Uterus (tissue), 4 donors: ENCODE results near the gene RBM47. TPM values are rescaled to one million over a fixed set of nuclear protein-coding genes. Genes with fewer than 3 reads are reported as not detected.
"Not testable (repeated sequence)": the region's sequence is repeated elsewhere in the genome, so short reads cannot be mapped to it uniquely, and the experiment has no call there.

Source experiments
- DNase-seq, 2 donors: peaks; one replicate each; pipeline ENCODE4 v3.0.0-alpha.2; 2019 to 2020
- H3K27ac ChIP-seq, 2 donors: fragments of 200-600 bp; sonication (generic); 1 replicate in 1 of 2; 2 replicates in 1 of 2; pipeline ENCODE4 v1.5.1; 2016 to 2018
- H3K27me3 ChIP-seq, 2 donors: fragments of 200-600 bp; sonication (generic); one replicate each; pipeline ENCODE4 v1.5.1; 2018 to 2019; ENCODE audit warnings: control low read depth in 1 of 2
- H3K36me3 ChIP-seq, 2 donors: fragments of 200-600 bp; sonication (generic); one replicate each; pipeline ENCODE4 v1.5.1; 2019; ENCODE audit warnings: control low read depth in 1 of 2
- H3K4me1 ChIP-seq, 2 donors: fragments of 200-600 bp; sonication (generic); one replicate each; pipeline ENCODE4 v1.5.1; 2018 to 2019; ENCODE audit warnings: control low read depth in 1 of 2
- H3K4me3 ChIP-seq, 2 donors: fragments of 200-600 bp; sonication (generic); 1 replicate in 1 of 2; 2 replicates in 1 of 2; pipeline ENCODE4 v1.5.1; 2018 to 2019; ENCODE audit warnings: mild to moderate bottlenecking in 1 of 2
- H3K9me3 ChIP-seq, 2 donors: fragments of 200-600 bp; sonication (generic); one replicate each; pipeline ENCODE4 v1.5.1; 2019; ENCODE audit warnings: control low read depth in 1 of 2
- POLR2A ChIP-seq, 2 donors: fragments of 450-650 bp; IDR thresholded peaks; one replicate each; pipeline ENCODE4 v1.6.1; 2016; ENCODE audit warnings: antibody characterized with exemption in 2 of 2, mild to moderate bottlenecking in 1 of 2, moderate library complexity in 1 of 2
- intact Hi-C: fragments of 100-400 bp; cut with DNase I; formaldehyde crosslinking; loops from one replicate; pipeline ENCODE4 v1.15.1; 2023; ENCODE audit warnings: low total_unique reads
- total RNA-seq, 4 donors: library from RNA; depleted of rRNA in 3 of 4; stranded (reverse); fragments of >200 nt in 3 of 4; gene quantifications; one replicate each; pipeline versions ENCODE4 v1.1.0 to v1.2.4, GENCODE V29; 2014 to 2023
- TF ChIP-seq, protein P1 (sequence below), 4 experiments: fragments of 200-600 bp in 2 of 4; fragments of 450-650 bp in 2 of 4; sonication (generic) in 2 of 4; IDR thresholded peaks; one replicate each; pipeline ENCODE4 v1.5.1; 2016 to 2019; ENCODE audit warnings: antibody characterized with exemption in 4 of 4, mild to moderate bottlenecking in 2 of 4, moderate library complexity in 1 of 4
- donor health status: DM: yes; HTN: yes; CAD: no.

The RBM47 gene
- total RNA-seq, 4 donors from 2014 or later = 3.8 to 22.3 (median 6.8) TPM

DNA sequence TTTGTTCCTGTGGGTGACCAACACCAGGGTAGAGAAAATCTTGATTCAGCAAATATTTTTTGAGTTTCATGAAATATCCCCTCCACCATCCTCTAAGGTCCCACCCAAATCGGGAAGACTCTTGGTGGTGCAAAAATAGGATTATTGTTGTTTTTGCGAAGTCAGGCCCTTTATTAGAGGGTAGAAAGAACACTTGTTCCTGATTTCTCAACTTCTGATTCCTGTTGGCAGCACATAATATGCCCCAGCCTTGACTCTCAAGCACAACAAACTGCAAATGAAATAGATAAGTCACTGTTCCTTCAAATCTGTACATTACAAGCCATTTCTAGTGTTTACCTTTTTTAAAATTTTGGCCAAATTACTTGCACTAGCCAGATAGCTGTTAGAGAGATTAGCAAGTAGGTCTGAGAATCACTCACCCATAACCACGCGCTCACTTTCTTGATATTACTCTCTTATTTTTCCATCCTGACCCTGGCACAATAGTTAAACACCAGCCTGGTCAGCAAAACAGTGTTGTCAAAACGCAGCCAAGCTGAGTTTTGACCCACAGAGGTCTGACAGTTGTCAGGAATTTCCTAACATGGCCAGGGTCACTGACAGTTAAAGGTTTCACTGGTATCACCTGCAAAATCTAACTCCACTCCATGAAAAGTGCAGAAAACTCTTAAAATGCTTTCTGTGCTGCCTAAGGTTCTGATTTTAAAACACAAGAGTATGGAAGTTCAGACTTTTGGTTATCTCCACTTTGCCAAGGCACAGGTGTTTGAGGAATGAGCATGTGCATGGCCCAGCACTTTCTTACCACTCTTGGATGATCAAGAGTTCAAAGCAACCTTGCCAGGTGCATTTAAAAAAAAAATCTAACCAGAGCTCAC is 69.8 kb downstream of the RBM47 start:
- no peak overlapping the region for H3K27ac ChIP-seq
- TF ChIP-seq POLR2A (IDR thresholded peaks at IDR 0.05) = no peak

DNA sequence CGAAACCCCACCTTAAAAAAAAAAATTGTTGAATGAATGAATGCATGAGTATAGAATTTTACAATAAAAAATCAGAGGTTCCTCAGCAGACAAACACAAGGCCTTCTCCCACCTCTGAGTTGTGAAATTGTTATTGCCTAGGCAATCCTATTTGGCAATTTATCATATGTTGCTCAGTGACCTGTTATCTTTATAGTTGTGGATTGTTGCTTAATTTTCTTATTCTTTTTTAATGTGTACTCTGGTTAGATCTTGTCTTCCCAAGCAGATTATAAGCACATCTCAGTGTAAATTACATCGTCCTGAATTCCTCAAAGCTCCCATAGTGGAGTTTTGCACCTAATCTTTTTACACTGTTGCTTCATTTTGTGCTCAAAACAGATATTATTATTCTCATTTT is 71.9 kb downstream of the RBM47 start:
- intact Hi-C loops = no loop called here
- Histone ChIP-seq H3K27me3 (no peaks in the 10 kb centered on the region), H3K4me1 (no peaks in the 10 kb centered on the region), H3K36me3 (no peaks in the 10 kb centered on the region), H3K9me3 (no peaks in the 10 kb centered on the region), H3K27ac (no peak overlapping the region), H3K4me3 (no peak overlapping the region)
- TF ChIP-seq POLR2A (IDR thresholded peaks at IDR 0.05) = no peak
- TF ChIP-seq, protein P1, sequence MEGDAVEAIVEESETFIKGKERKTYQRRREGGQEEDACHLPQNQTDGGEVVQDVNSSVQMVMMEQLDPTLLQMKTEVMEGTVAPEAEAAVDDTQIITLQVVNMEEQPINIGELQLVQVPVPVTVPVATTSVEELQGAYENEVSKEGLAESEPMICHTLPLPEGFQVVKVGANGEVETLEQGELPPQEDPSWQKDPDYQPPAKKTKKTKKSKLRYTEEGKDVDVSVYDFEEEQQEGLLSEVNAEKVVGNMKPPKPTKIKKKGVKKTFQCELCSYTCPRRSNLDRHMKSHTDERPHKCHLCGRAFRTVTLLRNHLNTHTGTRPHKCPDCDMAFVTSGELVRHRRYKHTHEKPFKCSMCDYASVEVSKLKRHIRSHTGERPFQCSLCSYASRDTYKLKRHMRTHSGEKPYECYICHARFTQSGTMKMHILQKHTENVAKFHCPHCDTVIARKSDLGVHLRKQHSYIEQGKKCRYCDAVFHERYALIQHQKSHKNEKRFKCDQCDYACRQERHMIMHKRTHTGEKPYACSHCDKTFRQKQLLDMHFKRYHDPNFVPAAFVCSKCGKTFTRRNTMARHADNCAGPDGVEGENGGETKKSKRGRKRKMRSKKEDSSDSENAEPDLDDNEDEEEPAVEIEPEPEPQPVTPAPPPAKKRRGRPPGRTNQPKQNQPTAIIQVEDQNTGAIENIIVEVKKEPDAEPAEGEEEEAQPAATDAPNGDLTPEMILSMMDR (IDR thresholded peaks at IDR 0.05) = no peak
- DNase-seq = no peak

More for the DNA sequence above, 69.8 kb downstream of the RBM47 start:
- no peaks in the 10 kb centered on the region for H3K36me3 ChIP-seq
- DNase-seq = no peak
- no peaks in the 10 kb centered on the region for H3K9me3 ChIP-seq
- H3K4me3 ChIP-seq = no peak overlapping the region
- H3K27me3 ChIP-seq = no peaks in the 10 kb centered on the region
- H3K4me1 ChIP-seq = no peaks in the 10 kb centered on the region
- intact Hi-C loops = no loop called here

GRCh38 chr4:40555176-40555900 is 74.3 kb downstream of the RBM47 start:
- H3K36me3 ChIP-seq = no peaks in the 10 kb centered on the region
- no peaks in the 10 kb centered on the region for H3K9me3 ChIP-seq
- intact Hi-C loops = no loop called here
- H3K27me3 ChIP-seq = no peaks in the 10 kb centered on the region
- no peak for DNase-seq
- no peak overlapping the region for H3K4me3 ChIP-seq
- TF ChIP-seq, protein P1 (IDR thresholded peaks at IDR 0.05) = no peak
- no peak for TF ChIP-seq POLR2A (IDR thresholded peaks at IDR 0.05)
- H3K4me1 ChIP-seq = no peaks in the 10 kb centered on the region
- no peak overlapping the region for H3K27ac ChIP-seq

DNA sequence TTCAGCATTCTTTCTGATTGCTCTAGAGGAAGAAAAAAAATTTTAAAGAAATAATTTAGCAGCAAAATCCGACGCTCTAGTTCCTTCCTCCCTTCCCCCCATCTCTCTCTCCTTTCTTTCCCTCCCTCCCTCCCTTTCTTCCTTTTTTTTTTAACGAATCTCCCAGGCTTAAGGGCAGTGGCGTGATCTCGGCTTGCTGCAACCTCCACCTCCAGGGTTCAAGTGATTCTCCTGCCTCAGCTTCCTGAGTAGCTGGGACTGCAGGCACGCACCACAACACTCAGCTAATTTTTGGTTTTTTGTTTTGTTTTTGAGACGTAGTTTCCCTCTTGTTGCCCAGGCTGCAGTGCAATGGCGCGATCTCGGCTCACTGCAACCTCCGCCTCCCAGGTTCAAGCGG is 75.0 kb downstream of the RBM47 start:
- H3K36me3 ChIP-seq, intact Hi-C loops, H3K27me3 ChIP-seq, H3K4me1 ChIP-seq, H3K27ac ChIP-seq, DNase-seq, H3K4me3 ChIP-seq, H3K9me3 ChIP-seq: not testable (repeated sequence)

DNA sequence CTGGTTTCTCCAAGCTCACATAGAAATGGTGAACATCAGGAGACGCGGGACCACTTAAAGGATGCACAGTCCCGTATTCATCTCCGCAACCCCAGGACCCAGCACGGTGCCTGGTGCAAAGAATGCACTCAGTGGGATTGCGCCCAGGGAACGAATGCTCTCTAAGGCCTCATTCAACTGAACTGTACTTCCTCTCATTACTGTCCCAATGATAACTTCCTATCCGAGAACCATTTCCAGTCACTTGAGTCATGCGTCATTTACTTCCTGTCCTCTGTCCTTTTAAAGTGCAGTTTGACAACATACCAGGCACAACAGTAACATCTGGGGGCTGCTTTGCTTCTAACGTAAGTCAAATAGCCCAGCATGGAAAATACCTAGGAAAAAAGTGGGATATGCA is 75.7 kb downstream of the RBM47 start:
- Histone ChIP-seq H3K27me3 (no peaks in the 10 kb centered on the region), H3K27ac (no peak overlapping the region), H3K4me3 (no peak overlapping the region), H3K9me3 (no peaks in the 10 kb centered on the region), H3K36me3 (no peaks in the 10 kb centered on the region), H3K4me1 (no peaks in the 10 kb centered on the region)
- intact Hi-C loops = no loop called here
- no peak for TF ChIP-seq POLR2A (IDR thresholded peaks at IDR 0.05)
- TF ChIP-seq, protein P1 (IDR thresholded peaks at IDR 0.05) = no peak
- DNase-seq = no peak

DNA sequence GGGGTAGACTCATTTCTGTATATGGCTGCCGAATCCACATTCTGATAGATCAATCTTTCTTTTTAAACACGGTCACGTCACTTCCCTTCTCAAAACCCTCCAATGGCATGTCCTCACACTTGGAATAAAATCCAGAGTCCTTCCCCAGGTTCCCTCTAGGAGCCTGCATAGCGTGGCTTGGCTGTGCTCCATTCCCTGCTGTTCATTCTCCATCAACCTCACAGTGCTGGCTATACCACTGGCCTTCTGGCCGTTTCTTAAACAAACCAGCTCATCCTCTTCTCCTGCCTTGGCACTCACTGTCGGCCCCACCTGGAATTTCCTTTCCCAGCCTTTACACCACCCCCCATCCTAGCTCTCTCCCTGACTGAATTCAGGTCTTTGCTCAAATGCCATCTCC is 77.1 kb downstream of the RBM47 start:
- Histone ChIP-seq H3K27ac (no peak overlapping the region), H3K4me1 (no peaks in the 10 kb centered on the region), H3K4me3 (no peak overlapping the region), H3K9me3 (no peaks in the 10 kb centered on the region), H3K27me3 (no peaks in the 10 kb centered on the region), H3K36me3 (no peaks in the 10 kb centered on the region)
- no peak for DNase-seq
- intact Hi-C loops = no loop called here
- no peak for TF ChIP-seq POLR2A (IDR thresholded peaks at IDR 0.05)
- TF ChIP-seq, protein P1 (IDR thresholded peaks at IDR 0.05) = no peak

- H3K27ac ChIP-seq = peak overlapping the region; percentile 55 to 79
- H3K9me3 ChIP-seq, H3K27me3 ChIP-seq, DNase-seq, H3K36me3 ChIP-seq, H3K4me1 ChIP-seq, intact Hi-C loops: not testable (repeated sequence)
- H3K4me3 ChIP-seq = peak overlapping the region; percentile 27 to 33
Measured at GRCh38 chr4:40551568-40552136, 78.0 kb downstream of the RBM47 start.
